HG03025 (cell line): ENCODE results near the gene PURA.

Experiments used
- ATAC-seq: cut with Tn5 transposase; IDR thresholded peaks from one replicate; pipeline ENCODE4 v1.9.1; 2021; ENCODE audit warnings: mild to moderate bottlenecking, moderate library complexity; ENCODE audit not compliant: unreplicated experiment, low FRiP score

The PURA gene

DNA sequence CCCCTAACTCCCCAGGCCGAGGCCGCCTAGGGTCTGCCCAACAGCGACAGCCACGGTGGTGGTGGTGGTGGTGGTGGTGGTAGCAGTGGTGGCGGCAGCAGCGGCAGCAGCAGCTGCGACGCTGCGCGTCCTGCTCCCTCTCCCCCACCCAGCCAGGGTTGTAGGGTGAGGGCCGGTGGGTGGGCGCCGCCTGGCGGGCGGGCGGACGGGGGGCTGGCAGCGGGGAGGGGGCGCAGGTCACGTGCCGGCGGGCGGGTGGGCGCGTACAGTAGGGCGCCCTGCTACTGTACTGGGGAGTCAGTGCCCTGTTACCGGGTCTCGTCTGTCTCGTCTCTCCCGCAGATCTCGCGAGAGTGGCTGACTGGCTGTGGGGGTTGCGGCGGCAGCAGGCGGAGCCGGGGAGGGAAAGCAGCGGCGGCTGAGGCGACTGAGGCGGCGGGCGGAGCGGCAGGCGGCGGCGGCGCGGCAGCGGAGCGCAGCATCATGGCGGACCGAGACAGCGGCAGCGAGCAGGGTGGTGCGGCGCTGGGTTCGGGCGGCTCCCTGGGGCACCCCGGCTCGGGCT is at the start of gene PURA:
TSS of gene PURA (plus strand) at position 411 of the 565 bp plus-strand sequence. CDS start at position 484, 73 bp downstream.
- peak; percentile 83 for ATAC-seq

GRCh38 chr5:140072812-140073211 is 41.1 kb upstream of the PURA start:
- no peak for ATAC-seq

DNA sequence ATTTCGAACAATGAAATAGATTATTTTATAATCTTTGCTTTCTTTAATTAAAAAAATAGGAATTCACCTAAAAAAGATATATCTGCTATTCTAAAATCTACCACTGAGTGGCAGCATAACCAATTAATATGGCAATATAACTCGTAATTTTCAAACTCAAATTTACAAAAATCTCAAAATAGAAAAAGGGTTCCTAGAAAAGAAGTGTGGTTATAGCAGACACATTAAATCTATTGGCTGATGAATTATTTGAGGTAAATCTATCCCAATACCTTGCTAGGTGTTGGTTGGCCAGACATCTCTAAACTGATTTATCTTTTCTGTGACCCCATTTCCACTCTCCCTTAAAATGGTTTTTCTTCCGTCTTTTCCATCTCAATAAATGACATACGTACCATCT is 40.6 kb upstream of the PURA start:
- no peak for ATAC-seq

GRCh38 chr5:140075371-140075770 is 38.5 kb upstream of the PURA start:
- no peak for ATAC-seq

DNA sequence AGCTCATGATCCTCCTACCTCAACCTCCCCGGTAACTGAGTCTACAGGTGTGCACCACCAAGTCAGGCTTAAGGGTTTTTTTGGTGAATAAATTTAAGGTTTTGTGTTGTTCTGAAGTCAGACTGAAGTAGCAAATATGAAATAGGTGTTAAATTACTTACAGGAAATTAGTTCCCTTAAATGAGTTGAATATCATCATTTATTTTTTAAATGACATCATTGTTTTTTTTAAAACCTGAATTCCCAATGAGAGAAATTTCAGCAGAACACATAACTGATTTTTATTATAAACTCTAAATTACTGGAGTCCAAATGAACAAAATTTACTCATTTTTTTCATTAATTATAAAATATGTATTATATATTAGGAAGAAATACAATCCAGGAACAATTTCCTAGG is 37.8 kb upstream of the PURA start:
- no peak for ATAC-seq

DNA sequence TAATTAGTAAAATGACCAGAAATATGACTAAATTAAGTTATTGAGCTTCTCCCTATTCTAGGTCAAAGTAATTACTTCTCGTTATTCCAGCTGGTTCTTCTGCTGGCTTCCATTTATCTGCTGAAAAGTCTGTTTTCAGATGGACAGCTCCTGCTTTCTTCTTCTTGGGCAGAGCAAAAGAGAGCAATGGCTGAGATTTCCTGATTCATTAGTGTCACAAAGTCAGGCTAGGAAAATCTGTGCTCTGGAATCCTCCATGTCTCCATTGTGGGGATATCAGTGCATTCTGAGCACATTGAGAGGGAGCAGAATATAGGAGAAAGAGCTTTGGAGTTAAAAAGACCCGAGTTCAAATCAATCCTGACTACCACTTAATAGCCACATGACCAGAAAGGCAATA is 37.1 kb upstream of the PURA start:
- no peak for ATAC-seq

DNA sequence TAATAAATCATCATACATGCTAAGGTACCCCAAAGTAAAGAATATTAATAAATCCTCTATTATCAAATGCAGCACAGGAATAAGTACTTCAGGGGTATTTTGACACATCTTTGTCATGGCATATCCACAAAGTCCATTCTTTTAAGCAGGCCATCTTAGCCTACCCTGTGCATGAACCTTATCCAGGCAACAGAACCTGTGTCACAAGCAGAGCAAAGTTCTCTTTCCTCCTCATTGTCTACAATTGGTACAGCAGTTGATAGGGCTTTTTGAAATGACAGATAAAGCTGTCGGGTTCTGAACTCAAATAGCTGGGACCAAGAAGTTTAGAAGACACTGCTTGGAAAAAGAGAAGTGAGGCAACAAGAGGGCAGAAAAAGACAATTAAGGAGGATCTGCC is 30.8 kb upstream of the PURA start:
- ATAC-seq = no peak

DNA sequence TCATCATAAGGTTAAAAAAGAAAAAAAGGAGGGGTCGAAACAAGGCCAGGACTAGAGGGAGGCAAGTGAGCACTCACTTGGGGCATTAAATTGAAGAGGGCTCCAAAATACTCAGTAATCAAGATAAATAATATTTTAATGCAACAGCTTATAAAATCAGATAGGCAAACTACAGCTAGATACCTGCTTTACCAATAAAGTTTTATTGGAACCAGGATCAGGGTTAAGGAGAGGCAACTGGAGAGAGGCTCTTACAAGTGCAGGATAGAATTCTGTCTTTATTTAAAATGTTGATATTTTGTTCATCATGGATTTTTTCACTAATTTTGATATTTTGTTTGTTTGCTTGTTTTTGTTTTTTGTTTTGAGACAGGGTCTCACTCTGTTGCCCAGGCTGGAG is 30.3 kb upstream of the PURA start:
- ATAC-seq = no peak

GRCh38 chr5:140084541-140084940 is 29.4 kb upstream of the PURA start:
- no peak for ATAC-seq

DNA sequence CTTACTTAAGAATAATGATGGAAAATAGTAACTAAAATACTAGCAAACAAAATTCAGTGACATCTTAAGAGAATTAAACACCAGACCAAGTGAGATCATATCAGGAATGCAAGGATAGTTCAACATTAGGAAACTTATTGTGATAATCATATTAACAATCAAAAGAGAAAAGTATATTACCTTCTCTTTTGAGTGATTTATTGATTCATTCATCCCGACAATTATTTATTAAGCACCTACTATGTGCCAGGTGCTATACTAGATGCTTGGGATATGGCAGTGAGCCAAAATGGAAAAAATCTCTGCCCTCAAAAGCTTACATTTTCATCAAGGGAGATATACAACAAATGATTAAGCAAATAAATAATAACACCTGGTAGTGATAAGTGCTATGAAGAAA is 23.7 kb upstream of the PURA start:
- no peak for ATAC-seq

DNA sequence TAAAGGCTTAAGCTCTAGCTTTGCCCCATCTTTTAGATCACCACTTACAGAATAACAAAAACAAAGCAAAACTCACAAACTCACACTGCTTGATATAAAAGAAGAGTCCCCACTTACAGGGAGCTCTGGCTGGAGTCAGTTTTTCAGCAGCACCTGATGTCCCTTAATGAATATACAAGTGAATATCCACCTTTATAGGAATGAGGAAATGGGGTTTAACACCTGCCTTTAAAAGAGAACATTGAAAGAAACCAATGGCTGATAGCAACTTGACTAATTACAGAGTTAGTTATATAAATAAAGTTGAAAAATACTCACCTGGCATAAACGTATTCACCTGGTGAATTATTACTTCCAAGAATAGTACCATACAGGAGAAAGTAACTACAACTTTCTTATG is 20.7 kb upstream of the PURA start:
- ATAC-seq = no peak

DNA sequence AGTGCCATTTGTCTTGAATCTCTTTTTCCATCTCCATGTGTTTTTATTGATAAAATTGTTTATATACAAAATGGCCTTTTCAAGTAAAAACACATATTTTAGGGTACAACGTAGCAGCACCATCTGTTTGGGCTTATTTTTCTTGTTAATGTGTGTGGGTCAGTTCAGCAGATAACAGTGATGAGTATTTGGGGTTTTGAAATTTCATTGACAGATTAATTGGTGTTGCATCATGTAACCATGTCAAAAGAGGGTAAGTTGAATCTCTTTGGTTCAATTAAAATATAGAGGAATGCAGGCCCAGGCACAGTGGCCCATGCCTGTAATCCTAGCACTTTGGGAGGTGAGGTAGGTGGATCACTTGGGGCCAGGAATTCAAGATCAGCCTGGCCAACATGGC is 20.0 kb upstream of the PURA start:
- ATAC-seq = no peak

DNA sequence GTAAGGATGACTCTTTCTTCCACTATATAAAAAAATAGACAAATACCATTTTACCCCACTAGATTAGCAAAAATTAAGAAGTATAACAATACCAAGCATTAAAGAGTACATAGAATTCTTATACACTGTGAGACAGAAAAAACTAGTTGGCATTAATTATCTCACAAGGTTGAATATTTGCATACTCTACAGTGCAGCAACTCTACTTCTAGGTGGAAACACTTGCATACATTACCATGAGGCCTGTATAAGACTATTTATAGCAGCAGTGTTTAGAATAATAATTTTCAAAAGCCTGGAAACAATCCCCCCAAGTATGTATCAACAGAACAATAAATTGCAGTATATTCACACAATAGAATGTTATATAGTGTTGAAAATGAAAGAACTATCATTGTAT is 19.0 kb upstream of the PURA start:
- no peak for ATAC-seq

DNA sequence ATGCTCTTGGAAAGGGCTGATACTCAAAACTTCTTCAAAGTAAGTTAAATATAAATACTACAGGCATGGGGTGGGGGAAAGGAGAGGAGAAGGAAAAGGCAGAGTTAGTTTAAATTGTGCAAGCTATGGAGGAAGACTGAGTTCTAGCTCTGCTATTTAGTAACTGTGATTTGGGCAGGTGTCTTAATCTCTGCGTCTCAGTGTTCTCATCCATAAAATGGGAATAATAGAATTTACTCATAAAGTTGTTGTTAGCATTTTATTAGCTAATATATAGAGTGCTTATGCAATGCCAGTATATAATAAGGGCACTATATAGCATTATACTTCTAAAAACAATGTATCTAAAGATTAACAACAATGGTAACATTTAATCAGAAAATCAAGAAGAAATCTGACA is 12.7 kb upstream of the PURA start:
- ATAC-seq = no peak

DNA sequence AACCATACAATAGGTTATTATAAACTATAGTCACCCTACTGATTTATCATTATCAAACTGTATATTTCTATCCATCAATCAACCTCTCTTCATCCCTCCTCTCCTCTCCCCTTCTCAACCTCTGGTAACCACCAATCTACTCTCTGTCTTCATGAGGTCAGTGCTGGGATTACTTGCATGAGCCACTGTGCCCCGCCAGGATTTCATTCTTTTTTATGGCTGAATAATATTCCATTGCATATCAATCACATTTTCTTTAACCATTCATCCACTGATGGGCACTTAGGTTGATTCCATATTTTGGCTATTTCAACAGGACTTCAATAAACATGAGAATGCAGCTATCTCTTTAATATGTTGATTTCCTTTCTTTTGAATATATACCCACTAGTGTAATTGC is 10.8 kb upstream of the PURA start:
- ATAC-seq = no peak

- no peak for ATAC-seq
Observed at GRCh38 chr5:140104100-140104499, 9.8 kb upstream of the PURA start.

- no peak for ATAC-seq
Observed at GRCh38 chr5:140106101-140106500, 7.8 kb upstream of the PURA start.

DNA sequence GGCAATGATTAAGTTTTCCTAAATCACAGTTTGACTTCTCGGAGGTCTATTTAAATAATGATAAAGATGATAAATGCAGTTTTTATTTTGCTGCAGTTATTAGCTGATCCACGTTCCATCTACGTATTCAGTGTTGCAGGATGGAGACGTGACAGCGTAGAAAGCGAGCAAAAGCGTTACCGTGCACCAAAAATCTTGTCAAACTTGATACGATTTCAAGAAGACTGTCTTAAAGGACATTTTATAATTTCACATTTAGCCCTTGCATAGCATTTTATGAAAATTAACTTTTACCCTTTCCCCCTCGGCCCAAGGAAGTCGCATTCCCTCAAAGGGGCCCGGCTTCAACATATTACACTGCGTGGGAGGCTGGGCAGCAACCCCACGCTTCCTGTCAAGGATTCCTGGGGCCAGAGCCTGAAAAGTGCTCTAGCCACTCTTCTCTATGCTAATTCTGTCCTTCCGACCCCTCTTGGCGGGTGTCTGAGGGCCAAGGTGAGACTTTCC is 7.1 kb upstream of the PURA start:
- peak; percentile 3 for ATAC-seq

- peak; percentile 78 for ATAC-seq
Observed at GRCh38 chr5:140107312-140108092, 6.4 kb upstream of the PURA start.

DNA sequence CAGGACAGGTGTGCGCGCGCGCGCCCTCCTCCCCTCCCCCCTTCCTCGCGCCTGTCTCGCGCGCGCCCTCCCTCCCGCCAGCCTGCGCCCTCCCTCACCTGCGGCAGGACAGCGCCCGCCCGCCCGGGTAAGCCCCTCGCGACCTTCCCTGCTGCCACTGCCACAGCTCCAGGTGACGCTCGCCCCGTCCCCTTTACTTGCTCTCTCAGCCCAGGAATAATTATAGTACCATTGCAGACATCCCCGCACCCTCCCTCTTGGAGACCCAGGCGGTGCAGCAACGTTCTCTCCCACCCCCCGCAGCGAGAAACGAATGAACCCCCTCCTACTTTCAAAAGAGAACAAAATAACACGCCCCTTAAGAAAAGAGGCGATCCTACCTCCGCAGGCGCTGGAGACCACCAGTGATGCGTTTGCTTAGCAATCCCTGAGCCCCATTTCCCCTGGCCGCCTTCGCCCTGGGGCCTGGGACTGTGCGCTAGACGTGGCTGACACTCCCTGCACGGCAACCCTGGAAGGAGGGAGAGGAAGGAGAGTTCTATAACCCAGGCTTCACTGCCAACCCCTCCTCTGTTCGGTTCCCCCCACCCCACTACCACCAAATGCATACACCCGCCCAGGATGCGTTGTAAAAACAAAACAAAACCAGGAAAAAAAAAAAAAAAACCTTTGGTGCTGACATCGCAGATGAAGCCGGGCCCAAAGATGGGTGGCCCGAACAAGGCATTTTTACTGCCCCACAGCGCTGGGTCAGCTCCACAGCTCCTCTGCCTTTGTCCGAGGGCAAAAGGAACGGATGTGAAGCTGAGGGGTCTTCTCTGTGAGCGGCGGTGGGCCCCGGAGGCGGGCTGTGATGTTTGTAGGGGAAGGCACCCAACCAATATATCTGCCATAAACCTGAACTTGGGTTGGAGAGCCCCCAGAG is 5.6 kb upstream of the PURA start:
- peak; percentile 72 for ATAC-seq
